MM.1S (cell line): ENCODE data around the gene ZSCAN5C.

Source experiments
- CTCF ChIP-seq: fragments of 300-600 bp; sonication (generic); IDR thresholded peaks from 2 replicates; pipeline ENCODE4 v1.5.1; 2016; ENCODE audit warnings: antibody characterized with exemption, low read length, mixed read lengths
- EZH2phosphoT487 ChIP-seq: fragments of 300-600 bp; sonication (generic); IDR thresholded peaks from 2 replicates; pipeline ENCODE4 v1.6.1; 2018; ENCODE audit warnings: antibody characterized with exemption, low read length

GRCh38 chr19:56177564-56178243 lies 24.4 kb upstream of the ZSCAN5C start:
- TF ChIP-seq CTCF (no peak), EZH2phosphoT487 (no peak)
